Measurements from ENCODE around the gene TRABD2B. TPM values are rescaled to one million over a fixed set of nuclear protein-coding genes. Genes with fewer than 3 reads are reported as not detected.

Gene TRABD2B
- total RNA-seq, 3 donors from 2014 or later (not counting 1 experiment from before 2014, with no cell fraction given): not detected

GRCh38 chr1:47828978-47829377 lies 168.2 kb downstream of the TRABD2B start:
- Histone ChIP-seq H3K27ac (ENCODE audit: low read length) (no peak overlapping the region), H3K4me3 (ENCODE audit: low read length) (no peak overlapping the region), H3K36me3 (ENCODE audit: control insufficient read depth, insufficient read depth, low read length) (no peaks in the 10 kb centered on the region), H3K4me1 (ENCODE audit: control insufficient read depth, insufficient read depth, low read length) (no peaks in the 10 kb centered on the region), H3K9me3 (ENCODE audit: control insufficient read depth, insufficient read depth, low read length) (no peaks in the 10 kb centered on the region), H3K27me3 (ENCODE audit: control insufficient read depth, insufficient read depth, low read length) (no peaks in the 10 kb centered on the region)
- Mint-ChIP-seq H3K27ac (no peak overlapping the region), H3K27me3 (ENCODE audit: low read depth in 2 of 2) (peaks cover 0 to 26% of the 10 kb centered on the region in 2 donors), H3K36me3 (no peaks in the 10 kb centered on the region), H3K9me3 (no peaks in the 10 kb centered on the region), H3K4me1 (no peaks in the 10 kb centered on the region), H3K4me3 (no peak overlapping the region)
- DNase-seq (no peak), ATAC-seq (no peak)
- WGBS (ENCODE audit: insufficient coverage): 82% methylated on average over 2 of the region's 2 CpGs
- no peak for TF ChIP-seq CTCF (IDR thresholded peaks at IDR 0.05)
- intact Hi-C loops (cut with micrococcal nuclease): no loop called here

- DNase-seq (no peak), ATAC-seq (no peak)
- no peak for TF ChIP-seq CTCF (IDR thresholded peaks at IDR 0.05)
- no peaks in the 10 kb centered on the region for H3K27me3 ChIP-seq (ENCODE audit: control insufficient read depth, insufficient read depth, low read length)
- intact Hi-C loops (cut with micrococcal nuclease): no loop called here
- no peak overlapping the region for H3K4me3 ChIP-seq (ENCODE audit: low read length)
- no peak overlapping the region for H3K4me3 Mint-ChIP-seq
- no peaks in the 10 kb centered on the region for H3K36me3 Mint-ChIP-seq
- H3K4me1 ChIP-seq (ENCODE audit: control insufficient read depth, insufficient read depth, low read length): no peaks in the 10 kb centered on the region
- no peaks in the 10 kb centered on the region for H3K9me3 ChIP-seq (ENCODE audit: control insufficient read depth, insufficient read depth, low read length)
- no peak overlapping the region for H3K27ac ChIP-seq (ENCODE audit: low read length)
- H3K36me3 ChIP-seq (ENCODE audit: control insufficient read depth, insufficient read depth, low read length): no peaks in the 10 kb centered on the region
- H3K27me3 Mint-ChIP-seq (ENCODE audit: low read depth in 2 of 2): peaks cover 0 to 10% of the 10 kb centered on the region in 2 donors
- no peaks in the 10 kb centered on the region for H3K9me3 Mint-ChIP-seq
- H3K4me1 Mint-ChIP-seq: no peaks in the 10 kb centered on the region
- no peak overlapping the region for H3K27ac Mint-ChIP-seq
- WGBS (ENCODE audit: insufficient coverage): 93% methylated on average over 5 of the region's 6 CpGs
These were observed 170.1 kb downstream of the TRABD2B start for GRCh38 chr1:47827109-47827508.

GRCh38 chr1:47824716-47825115 lies 172.5 kb downstream of the TRABD2B start:
- Mint-ChIP-seq H3K4me3 (no peak overlapping the region), H3K36me3 (no peaks in the 10 kb centered on the region), H3K4me1 (no peaks in the 10 kb centered on the region), H3K27me3 (ENCODE audit: low read depth in 2 of 2) (peaks cover 0 to 5% of the 10 kb centered on the region in 2 donors), H3K27ac (no peak overlapping the region), H3K9me3 (no peaks in the 10 kb centered on the region)
- H3K4me1 ChIP-seq (ENCODE audit: control insufficient read depth, insufficient read depth, low read length): no peaks in the 10 kb centered on the region
- WGBS (ENCODE audit: insufficient coverage): 63% methylated on average over 8 of the region's 8 CpGs
- H3K27me3 ChIP-seq (ENCODE audit: control insufficient read depth, insufficient read depth, low read length): no peaks in the 10 kb centered on the region
- intact Hi-C loops (cut with micrococcal nuclease): no loop called here
- no peak overlapping the region for H3K27ac ChIP-seq (ENCODE audit: low read length)
- ATAC-seq: no peak
- no peak for DNase-seq
- H3K36me3 ChIP-seq (ENCODE audit: control insufficient read depth, insufficient read depth, low read length): no peaks in the 10 kb centered on the region
- TF ChIP-seq CTCF (IDR thresholded peaks at IDR 0.05): no peak
- no peak overlapping the region for H3K4me3 ChIP-seq (ENCODE audit: low read length)
- no peaks in the 10 kb centered on the region for H3K9me3 ChIP-seq (ENCODE audit: control insufficient read depth, insufficient read depth, low read length)

GRCh38 chr1:47824297-47824696 lies 172.9 kb downstream of the TRABD2B start:
- Histone ChIP-seq H3K27ac (ENCODE audit: low read length) (no peak overlapping the region), H3K4me3 (ENCODE audit: low read length) (no peak overlapping the region), H3K27me3 (ENCODE audit: control insufficient read depth, insufficient read depth, low read length) (no peaks in the 10 kb centered on the region), H3K36me3 (ENCODE audit: control insufficient read depth, insufficient read depth, low read length) (no peaks in the 10 kb centered on the region), H3K4me1 (ENCODE audit: control insufficient read depth, insufficient read depth, low read length) (no peaks in the 10 kb centered on the region), H3K9me3 (ENCODE audit: control insufficient read depth, insufficient read depth, low read length) (no peaks in the 10 kb centered on the region)
- intact Hi-C loops (cut with micrococcal nuclease): no loop called here
- 93% methylated on average over 3 of the region's 3 CpGs for WGBS (ENCODE audit: insufficient coverage)
- Mint-ChIP-seq H3K27me3 (ENCODE audit: low read depth in 2 of 2) (peaks cover 0 to under 1% of the 10 kb centered on the region in 2 donors), H3K27ac (no peak overlapping the region), H3K4me1 (no peaks in the 10 kb centered on the region), H3K4me3 (no peak overlapping the region), H3K9me3 (no peaks in the 10 kb centered on the region), H3K36me3 (no peaks in the 10 kb centered on the region)
- ATAC-seq (no peak), DNase-seq (no peak)
- TF ChIP-seq CTCF (IDR thresholded peaks at IDR 0.05): no peak

Data from natural killer cell (primary cell).